ENCODE data around the gene ADIG.
"Not testable (repeated sequence)": the region's sequence is repeated elsewhere in the genome, so short reads cannot be mapped to it uniquely, and the experiment has no call there.

ADIG gene

GRCh38 chr20:38579219-38579910 is 1.6 kb upstream of the ADIG start:
- DNase-seq, result no peak

- no peak for DNase-seq
These were observed 1.1 kb upstream of the ADIG start for GRCh38 chr20:38579921-38580320.

GRCh38 chr20:38581830-38582358 is 897 bp downstream of the ADIG start:
- DNase-seq, result no peak

DNA sequence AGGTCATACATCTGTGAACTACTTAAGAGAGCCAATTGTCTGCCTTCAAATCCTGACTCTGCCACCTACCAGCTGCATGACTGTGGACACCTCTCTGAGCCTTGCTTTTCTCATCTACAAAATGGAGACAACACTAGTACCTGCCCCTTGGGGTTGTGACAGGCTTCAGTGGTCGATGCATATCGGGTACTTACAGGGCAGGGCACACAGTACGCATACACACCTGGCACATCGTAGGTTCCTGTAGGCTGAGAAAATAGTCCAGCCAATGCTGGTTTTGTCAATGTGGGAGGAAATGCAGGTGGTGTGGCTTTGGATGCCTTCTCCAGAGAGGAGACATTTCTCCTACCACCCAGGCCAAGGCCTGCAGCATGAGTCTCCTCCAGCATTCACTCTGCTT is 2.3 kb downstream of the ADIG start:
- no peak for DNase-seq

- no peak for DNase-seq
These were observed 3.2 kb downstream of the ADIG start for GRCh38 chr20:38584099-38584763.

- DNase-seq, result no peak
These were observed 4.6 kb downstream of the ADIG start for GRCh38 chr20:38585404-38586180.

- no peak for DNase-seq
These were observed 5.2 kb downstream of the ADIG start for GRCh38 chr20:38586181-38586525.

DNA sequence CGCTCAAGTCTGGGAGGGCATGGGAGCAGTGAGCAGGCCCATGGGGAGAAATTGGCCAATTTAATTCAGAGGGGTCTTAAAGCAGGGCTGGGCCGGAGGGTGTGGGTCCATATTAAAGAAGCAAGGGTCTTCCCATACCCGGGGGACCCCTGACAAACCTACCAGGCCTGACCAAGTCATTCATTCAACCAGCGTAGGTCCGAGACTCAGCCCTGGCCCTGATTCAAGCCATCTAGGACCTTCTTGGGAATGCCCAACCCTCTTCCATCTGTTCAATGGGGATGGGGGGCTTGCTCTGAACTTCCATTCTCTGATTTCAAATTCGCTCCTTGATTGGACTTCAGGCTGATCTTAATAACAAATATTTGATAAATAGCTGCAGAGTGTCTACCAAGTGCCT is 7.3 kb downstream of the ADIG start:
- DNase-seq, result no peak

DNA sequence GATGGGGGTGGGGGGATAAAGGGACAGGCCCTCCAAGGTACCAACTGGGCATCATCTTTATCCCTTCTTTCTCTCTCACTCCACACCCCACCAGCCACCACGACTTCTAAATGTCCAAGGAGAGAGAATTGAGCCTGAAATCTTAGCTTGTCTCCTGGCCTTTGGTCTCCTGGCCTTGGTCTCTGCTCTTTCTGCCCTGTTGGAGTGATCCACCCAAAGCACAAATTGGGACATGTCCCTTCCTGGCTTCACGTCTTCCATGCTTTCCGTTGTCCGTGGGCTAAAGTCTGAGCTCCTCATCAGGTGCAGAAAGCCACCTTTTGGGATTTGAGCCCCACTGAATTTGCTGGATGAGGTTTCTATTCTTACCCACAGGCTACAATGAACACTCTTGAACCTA is 8.4 kb downstream of the ADIG start:
- no peak for DNase-seq

DNA sequence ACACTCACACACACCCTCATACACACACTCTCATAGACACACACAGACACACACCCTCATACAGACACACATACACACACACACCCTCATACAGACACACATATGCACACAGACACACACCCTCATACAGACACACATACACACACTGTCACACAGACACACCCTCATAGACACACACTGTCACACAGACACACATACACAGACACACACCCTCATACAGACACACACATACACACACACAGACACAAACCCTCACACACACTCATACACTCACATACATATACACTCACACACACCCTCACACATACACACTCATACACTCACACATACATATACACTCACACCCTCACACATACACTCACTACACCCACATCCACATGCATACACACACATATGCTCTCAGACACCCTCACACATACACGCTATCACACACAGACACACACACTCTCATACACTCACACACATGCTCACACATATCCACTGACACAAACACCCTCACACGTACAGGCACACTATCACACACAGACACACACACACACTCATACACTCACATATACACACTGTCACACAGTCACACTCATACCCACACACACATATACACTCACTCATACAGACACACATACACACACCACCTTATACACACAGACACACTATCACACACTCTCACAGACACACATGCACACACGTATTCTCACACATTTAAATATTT is 9.1 kb downstream of the ADIG start:
- no peak for DNase-seq

DNA sequence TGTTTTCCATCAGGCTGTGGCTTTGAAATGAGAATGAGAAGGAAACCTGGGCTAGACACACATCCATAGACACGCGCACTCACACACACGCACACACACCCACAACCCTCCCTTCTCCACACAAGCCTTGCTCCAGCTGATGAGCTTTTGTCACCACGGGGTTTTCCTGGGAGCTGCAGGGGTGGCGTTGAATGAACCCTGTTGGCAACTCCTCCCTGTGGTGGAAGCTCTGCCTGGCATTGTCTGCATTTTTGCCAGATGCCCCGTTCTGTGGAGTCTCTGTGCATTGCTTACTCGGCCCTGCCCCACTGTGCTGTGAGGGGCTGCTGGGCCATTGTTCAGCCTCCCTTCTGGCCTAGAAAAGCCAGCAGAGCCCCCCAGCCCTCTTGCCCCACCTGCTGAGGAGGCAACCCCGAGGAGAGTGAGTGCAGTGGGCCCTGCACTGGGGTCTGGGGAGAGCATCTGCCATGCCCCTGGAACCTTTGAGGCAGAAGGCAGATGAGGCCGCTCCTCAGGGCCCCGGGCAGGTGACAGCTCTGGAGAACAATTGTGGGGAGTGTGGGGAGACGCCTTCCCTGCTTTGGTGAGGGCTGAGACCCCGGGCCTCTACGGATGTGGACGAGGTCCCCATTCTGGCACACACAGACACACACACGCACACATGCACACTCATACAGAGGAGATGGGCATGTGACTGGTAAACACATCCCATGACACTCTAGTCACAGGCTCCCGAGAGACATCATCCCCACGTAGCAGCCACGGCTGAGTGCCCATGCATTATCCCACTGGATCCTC is 9.9 kb downstream of the ADIG start:
- no peak for DNase-seq

DNA sequence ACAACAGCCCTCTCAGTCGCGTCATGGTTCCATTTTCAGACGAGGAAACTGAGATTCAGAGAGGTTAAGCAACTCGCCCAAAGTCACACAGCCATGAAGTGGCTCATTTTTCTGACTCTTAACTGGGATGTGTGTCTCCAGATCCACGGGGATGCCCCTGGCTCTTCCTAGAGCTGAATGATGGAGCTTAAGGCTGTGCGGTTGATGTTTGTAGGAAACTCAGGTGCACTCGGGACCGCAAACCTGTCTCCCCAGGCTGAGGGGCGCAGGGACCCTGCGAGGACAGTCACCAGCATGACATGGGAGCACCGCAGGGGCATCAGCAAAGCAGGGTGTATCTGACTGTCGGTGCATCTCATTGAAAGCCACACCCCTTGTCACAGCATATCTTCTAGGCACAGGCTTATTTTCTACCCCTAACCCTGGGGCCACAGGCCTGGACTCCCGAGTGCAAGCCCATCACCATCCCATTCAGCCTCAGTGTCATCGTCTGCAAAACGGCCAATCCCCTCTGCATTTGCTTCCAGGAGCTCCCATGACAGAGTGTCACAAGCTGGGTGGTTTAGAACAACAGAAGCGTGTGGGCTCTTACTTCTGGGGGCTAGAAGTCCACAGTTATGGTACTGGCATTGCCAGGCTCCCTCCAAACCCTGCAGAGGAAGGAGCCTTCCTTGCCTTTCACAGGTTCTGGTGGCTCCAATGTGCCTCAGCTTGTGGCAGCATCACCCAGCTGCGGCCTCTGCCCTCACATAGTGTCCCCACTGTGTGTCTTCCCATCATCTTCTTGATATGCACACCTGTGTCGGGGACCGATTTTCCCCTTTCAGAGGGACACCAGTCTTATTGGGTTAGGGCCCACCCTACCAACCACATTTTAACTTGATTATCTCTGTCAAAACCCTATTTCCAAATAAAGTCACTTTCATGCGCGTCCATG is 10.7 kb downstream of the ADIG start:
- DNase-seq, result no peak

- not testable (repeated sequence) for DNase-seq
These were observed 11.4 kb downstream of the ADIG start for GRCh38 chr20:38592411-38592790.

- DNase-seq, result not testable (repeated sequence)
These were observed 13.3 kb downstream of the ADIG start for GRCh38 chr20:38594281-38594680.

GRCh38 chr20:38595886-38596285 is 14.9 kb downstream of the ADIG start:
- DNase-seq, result not testable (repeated sequence)

DNA sequence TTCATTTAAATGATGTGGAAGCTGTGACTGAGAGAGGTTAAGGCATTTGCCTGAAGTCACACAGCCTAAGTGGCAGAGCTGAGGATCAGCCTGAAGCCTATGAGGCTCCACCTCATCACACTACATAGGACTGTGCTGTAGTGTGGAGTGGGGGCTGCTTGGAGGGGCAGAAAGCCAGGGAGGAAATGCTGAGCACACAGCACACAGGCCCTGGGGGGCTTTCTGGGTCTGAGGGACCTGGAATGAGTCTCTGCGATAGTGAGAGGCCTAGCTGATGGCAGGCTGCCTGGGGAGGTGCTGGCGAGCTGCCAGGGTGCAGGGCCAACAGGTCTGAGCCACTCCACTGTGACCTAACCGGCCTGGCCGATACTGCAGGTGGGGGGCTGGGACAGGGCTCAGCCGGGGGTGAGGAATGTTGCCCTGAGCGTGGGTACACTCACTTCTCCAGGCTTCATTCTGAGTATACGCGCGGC is 18.4 kb downstream of the ADIG start:
- no peak for DNase-seq

- DNase-seq, result no peak
These were observed 19.1 kb downstream of the ADIG start for GRCh38 chr20:38600057-38600456.

DNA sequence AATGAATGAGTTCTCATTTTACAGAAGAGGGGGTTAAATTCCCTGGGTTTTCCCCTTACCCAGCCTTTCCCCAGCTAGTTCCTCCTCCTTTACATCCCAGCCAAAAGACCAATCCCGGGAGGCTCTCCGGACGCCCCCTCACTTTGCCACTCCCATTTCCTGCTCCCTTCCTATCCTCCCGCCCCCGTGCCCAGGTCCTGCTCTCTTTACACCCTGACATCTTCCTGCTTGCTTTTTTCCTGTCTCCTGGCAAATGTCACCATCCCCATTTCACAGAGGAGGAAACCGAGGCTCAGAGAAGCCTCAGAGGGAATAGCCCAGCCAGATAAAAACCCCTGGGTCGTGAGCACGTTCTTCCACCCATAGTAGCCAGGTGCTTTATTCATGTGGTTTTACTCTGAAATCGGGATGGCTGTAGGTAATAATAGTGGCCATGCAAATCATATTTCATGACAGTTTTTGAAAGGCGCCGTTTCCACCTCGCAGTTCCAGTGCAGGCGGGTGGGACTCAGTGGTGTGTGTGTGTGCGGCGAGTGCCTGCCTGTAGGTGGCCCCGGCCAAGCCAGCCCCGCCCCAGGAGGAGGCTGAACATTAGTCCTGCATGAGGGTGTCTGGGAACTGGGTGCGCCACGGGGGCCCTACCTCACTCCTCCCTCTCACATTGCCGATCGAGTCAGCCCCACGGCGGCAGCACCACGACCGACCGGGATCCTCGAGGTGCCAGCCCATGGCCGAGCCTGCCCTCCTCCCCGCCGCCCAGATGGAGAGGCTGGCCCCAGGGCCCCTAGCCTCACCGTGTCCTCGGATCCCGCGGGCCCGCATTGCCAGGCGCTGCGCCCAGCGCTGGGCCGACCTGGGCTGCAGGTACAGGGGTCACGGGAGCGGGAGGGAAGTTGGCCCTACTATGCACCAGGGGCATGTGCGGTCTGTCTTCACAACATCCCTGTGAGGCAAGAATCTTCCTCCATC is 20.5 kb downstream of the ADIG start, which contains the start of gene ARHGAP40:
Gene ARHGAP40 (plus strand): TSS at position 594 of the 969 bp plus-strand sequence.
- peak; percentile 3 to 23 for DNase-seq

DNA sequence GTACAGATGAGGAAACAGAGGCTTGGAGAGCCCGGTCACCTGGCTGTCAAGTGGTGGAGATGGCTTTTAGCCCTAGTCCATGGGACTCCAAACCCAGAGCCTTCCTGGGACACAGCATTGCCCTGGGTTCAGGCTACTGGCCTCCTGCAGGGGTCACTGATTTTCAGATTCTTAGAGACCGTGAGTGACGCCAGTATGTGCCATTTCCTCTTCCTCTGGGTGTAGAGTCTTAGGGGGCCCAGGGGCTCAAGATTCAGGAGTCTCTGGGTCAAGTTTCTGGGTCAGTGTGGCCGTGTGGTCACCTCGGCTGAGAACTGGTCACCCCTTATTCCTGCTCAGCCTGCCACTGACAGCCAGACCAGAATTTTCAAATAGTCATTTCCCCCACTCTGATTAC is 21.2 kb downstream of the ADIG start:
- DNase-seq, result no peak

GRCh38 chr20:38603286-38603685 is 22.3 kb downstream of the ADIG start:
- DNase-seq, result no peak

All from stimulated activated CD4-positive, alpha-beta T cell treated with anti-CD3 and anti-CD28 coated beads, Interleukin-2, amount 100 ng/mL, for 48 hours (primary cell).